ENCODE measurements around the gene PBX3.

GRCh38 chr9:125984461-125984860 lies 237.3 kb downstream of the PBX3 start:
- TF ChIP-seq GABPA (IDR thresholded peaks at IDR 0.05 in 1 of 2, conservative IDR thresholded peaks at IDR 0.05 in 1 of 2) = no peak
- TF ChIP-seq CTCF (IDR thresholded peaks at IDR 0.05; ENCODE audit: low read depth, low read length, missing input control) = no peak
- TF ChIP-seq MAX (IDR thresholded peaks at IDR 0.05) = no peak
- TF ChIP-seq NR2F2 (IDR thresholded peaks at IDR 0.05) = no peak
- no peak for TF ChIP-seq REST (IDR thresholded peaks at IDR 0.05)
- no peak for TF ChIP-seq RAD21 (IDR thresholded peaks at IDR 0.05)
- no peak for TF ChIP-seq SP1 (IDR thresholded peaks at IDR 0.05)
- TF ChIP-seq RXRA (IDR thresholded peaks at IDR 0.05) = no peak
- TF ChIP-seq ZBTB33 (IDR thresholded peaks at IDR 0.05) = no peak
- TF ChIP-seq YY1 (IDR thresholded peaks at IDR 0.05) = no peak
- no peak for TF ChIP-seq TAF1 (conservative IDR thresholded peaks at IDR 0.05)
